Adipocyte (in vitro differentiated cells): ENCODE results near the gene NEK2.

ENCODE experiments used
- DNase-seq: peaks from one replicate; pipeline ENCODE4 v3.0.0-alpha.2; 2015; ENCODE audit warnings: low read depth
- H3K27me3 ChIP-seq: replicated peaks from 2 replicates; pipeline ENCODE4 v1.7.0; 2013; ENCODE audit warnings: mild to moderate bottlenecking, low read length, moderate library complexity; ENCODE audit not compliant: control insufficient read depth, insufficient read depth
- H3K36me3 ChIP-seq: 2 replicates; pipeline ENCODE4 v1.7.0; 2013; ENCODE audit warnings: low read length, mild to moderate bottlenecking, moderate library complexity; ENCODE audit not compliant: control insufficient read depth, insufficient read depth, severe bottlenecking
- H3K4me1 ChIP-seq: 2 replicates; pipeline ENCODE4 v1.7.0; 2013; ENCODE audit warnings: mild to moderate bottlenecking, low read length, moderate library complexity; ENCODE audit not compliant: control insufficient read depth, insufficient read depth
- H3K4me3 ChIP-seq: 2 replicates; pipeline ENCODE4 v1.7.0; 2013; ENCODE audit warnings: mild to moderate bottlenecking, low read length, moderate library complexity
- H3K9ac ChIP-seq: 2 replicates; pipeline ENCODE4 v1.7.0; 2013; ENCODE audit warnings: mild to moderate bottlenecking, low read length, moderate library complexity
- H3K9me3 ChIP-seq: 2 replicates; pipeline ENCODE4 v1.7.0; 2013; ENCODE audit warnings: mild to moderate bottlenecking, low read length, moderate library complexity; ENCODE audit not compliant: control insufficient read depth

The NEK2 gene

GRCh38 chr1:211667065-211667617, 8.3 kb downstream of the NEK2 start:
- H3K4me1 ChIP-seq: no peaks in the 10 kb centered on the region
- no peak for DNase-seq
- H3K4me3 ChIP-seq: no peak overlapping the region
- no peaks in the 10 kb centered on the region for H3K9me3 ChIP-seq
- H3K36me3 ChIP-seq: no peaks in the 10 kb centered on the region
- no peaks in the 10 kb centered on the region for H3K27me3 ChIP-seq
- no peak overlapping the region for H3K9ac ChIP-seq

DNA sequence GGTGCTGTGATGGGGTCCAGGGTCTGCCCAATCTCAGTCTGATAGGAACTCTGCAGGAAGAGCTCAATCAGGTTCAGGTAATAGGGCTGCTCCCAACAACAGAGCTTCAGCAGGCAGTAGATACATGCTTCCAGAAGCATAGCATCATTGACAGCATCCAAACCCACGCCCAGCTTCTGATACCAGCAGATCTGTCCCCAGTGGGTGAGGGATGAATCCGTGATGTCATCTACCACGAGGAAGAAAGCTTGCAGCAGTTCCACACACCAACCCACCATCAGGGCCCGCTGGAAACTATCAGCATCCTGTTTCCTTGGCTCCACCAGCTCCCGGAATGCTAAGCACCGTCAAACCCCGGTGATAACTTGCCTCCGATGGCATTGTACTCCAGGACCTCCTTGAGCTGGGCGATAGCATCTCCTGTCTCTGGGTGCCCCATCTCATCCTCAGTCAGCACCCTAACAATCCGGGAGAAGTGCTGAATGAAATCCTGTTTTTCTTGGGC, 14.7 kb downstream of the NEK2 start:
- Histone ChIP-seq H3K4me1 (no peaks in the 10 kb centered on the region), H3K27me3 (no peaks in the 10 kb centered on the region), H3K9ac (no peak overlapping the region), H3K9me3 (no peaks in the 10 kb centered on the region), H3K36me3 (no peaks in the 10 kb centered on the region), H3K4me3 (no peak overlapping the region)
- DNase-seq: no peak

- no peak overlapping the region for H3K9ac ChIP-seq
- DNase-seq: no peak
- peaks cover 18% of the 10 kb centered on the region for H3K4me1 ChIP-seq
- no peaks in the 10 kb centered on the region for H3K36me3 ChIP-seq
- H3K9me3 ChIP-seq: no peaks in the 10 kb centered on the region
- no peak overlapping the region for H3K4me3 ChIP-seq
- no peaks in the 10 kb centered on the region for H3K27me3 ChIP-seq
Measured at GRCh38 chr1:211656728-211657127, 18.7 kb downstream of the NEK2 start.

- peak; percentile 96 for DNase-seq
- Histone ChIP-seq H3K9ac (peak overlapping the region; percentile 70), H3K4me1 (peaks cover 18% of the 10 kb centered on the region), H3K36me3 (no peaks in the 10 kb centered on the region), H3K27me3 (no peaks in the 10 kb centered on the region), H3K4me3 (peak overlapping the region; percentile 71), H3K9me3 (no peaks in the 10 kb centered on the region)
Measured at GRCh38 chr1:211654838-211655787, 20.3 kb downstream of the NEK2 start.

DNA sequence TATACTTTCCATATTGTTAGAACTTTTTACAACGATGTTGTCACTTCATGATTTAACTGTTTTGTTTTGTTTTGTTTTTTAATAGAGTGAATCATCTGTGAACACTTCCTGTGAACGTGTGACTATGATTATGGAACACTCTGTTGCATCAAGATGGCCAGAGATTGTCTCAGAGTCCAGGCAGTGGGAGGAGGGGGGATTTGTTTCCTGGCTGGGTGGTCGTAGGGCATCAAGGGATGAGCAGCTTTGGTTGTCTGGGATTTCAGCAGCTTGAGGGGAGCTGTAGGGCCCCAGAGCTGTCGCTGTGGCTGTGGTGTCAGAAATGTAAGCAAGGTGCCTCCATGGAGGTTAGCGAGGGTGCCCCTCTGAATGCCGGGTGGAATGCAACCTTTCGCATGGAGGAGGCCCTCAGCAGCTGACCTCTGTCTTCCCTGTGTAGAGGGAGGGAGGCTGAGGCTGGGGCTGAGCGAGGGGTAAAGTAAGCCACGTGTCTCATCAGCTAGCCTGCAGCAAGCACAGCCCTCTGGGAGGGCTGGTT, 21.4 kb downstream of the NEK2 start:
- Histone ChIP-seq H3K36me3 (no peaks in the 10 kb centered on the region), H3K4me1 (peaks cover 18% of the 10 kb centered on the region), H3K9me3 (no peaks in the 10 kb centered on the region), H3K27me3 (no peaks in the 10 kb centered on the region), H3K9ac (peak overlapping the region; percentile 70), H3K4me3 (no peak overlapping the region)
- DNase-seq: peak; percentile 37

DNA sequence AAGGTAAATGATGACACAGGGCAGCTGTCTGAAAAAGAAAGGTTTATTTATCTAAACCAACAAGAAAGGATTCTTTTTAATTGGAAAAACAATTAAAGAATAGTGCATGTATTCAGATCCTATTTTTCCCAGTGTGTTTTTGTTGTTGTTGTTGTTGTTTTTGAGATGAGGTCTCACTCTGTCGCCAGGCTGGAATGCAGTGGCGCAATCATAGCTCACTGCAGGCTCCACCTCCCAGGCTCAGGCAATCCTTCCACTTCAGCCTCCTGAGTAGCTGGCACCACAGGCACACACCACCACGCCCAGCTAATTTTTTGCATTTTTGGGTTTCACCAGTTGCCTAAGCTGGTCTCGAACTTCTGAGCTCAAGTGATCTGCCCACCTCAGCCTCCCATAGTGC, 22.1 kb downstream of the NEK2 start:
- no peaks in the 10 kb centered on the region for H3K27me3 ChIP-seq
- H3K4me3 ChIP-seq: no peak overlapping the region
- no peak overlapping the region for H3K9ac ChIP-seq
- H3K9me3 ChIP-seq: no peaks in the 10 kb centered on the region
- H3K4me1 ChIP-seq: peaks cover 18% of the 10 kb centered on the region
- H3K36me3 ChIP-seq: no peaks in the 10 kb centered on the region
- DNase-seq: peak; percentile 18

DNA sequence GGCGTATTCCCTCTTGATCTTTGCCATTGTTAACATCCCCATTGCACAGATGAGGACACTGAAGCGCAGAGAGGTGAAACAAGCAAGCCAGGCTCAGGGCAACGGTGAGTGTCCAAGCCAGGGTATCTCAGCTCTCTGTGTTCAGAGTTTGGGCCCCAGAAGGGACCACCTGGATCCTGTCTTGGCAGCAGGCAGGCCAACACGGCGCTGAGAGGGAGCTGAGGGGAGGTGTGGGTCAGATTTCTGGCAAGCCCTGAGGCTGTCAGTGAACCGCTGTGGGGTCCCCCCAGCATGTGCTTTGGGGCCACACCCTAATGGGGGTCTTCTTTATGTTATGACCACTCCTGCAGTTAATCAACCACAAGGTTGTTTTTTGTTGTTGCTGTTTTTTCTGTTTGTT, 23.1 kb downstream of the NEK2 start:
- no peak overlapping the region for H3K4me3 ChIP-seq
- no peak overlapping the region for H3K9ac ChIP-seq
- DNase-seq: no peak
- no peaks in the 10 kb centered on the region for H3K9me3 ChIP-seq
- peaks cover 18% of the 10 kb centered on the region for H3K4me1 ChIP-seq
- no peaks in the 10 kb centered on the region for H3K36me3 ChIP-seq
- no peaks in the 10 kb centered on the region for H3K27me3 ChIP-seq

- Histone ChIP-seq H3K4me1 (peaks cover 18% of the 10 kb centered on the region), H3K9ac (no peak overlapping the region), H3K9me3 (no peaks in the 10 kb centered on the region), H3K4me3 (no peak overlapping the region), H3K36me3 (no peaks in the 10 kb centered on the region), H3K27me3 (no peaks in the 10 kb centered on the region)
- DNase-seq: no peak
Measured at GRCh38 chr1:211650904-211651303, 24.5 kb downstream of the NEK2 start.

- no peak overlapping the region for H3K4me3 ChIP-seq
- H3K27me3 ChIP-seq: no peaks in the 10 kb centered on the region
- DNase-seq: no peak
- no peak overlapping the region for H3K9ac ChIP-seq
- H3K9me3 ChIP-seq: no peaks in the 10 kb centered on the region
- peaks cover 10% of the 10 kb centered on the region for H3K4me1 ChIP-seq
- no peaks in the 10 kb centered on the region for H3K36me3 ChIP-seq
Measured at GRCh38 chr1:211648980-211649934, 26.2 kb downstream of the NEK2 start.

DNA sequence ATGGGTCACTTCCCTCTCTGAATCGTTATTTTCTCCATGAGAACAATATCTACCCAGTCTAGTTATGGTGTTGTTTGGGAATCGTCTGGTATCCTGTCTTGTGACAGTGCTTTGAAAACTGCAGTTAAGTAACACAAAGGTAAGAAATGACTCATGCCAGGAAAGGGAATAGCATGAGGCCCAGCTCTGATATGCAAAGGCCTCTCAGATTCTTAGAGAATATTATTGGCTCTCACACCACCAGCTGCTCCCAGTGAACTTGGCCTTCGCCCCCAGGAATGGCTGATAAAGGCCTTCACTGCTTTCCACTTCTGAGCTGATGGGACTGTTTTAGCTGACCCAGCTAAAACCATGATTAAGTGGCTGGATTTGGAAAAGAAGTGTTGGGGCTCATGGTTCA, 27.1 kb downstream of the NEK2 start:
- Histone ChIP-seq H3K4me1 (peaks cover under 1% of the 10 kb centered on the region), H3K27me3 (no peaks in the 10 kb centered on the region), H3K9ac (no peak overlapping the region), H3K36me3 (no peaks in the 10 kb centered on the region), H3K9me3 (no peaks in the 10 kb centered on the region), H3K4me3 (no peak overlapping the region)
- DNase-seq: no peak
